Tibial artery (tissue), 4 donors: Measurements from ENCODE around the gene KRT33A.

Source experiments
- DNase-seq, 2 donors: peaks; one replicate each; pipeline ENCODE4 v3.0.0-alpha.2; 2019
- H3K27ac ChIP-seq, 2 donors: fragments of 200-600 bp; sonication (generic) in 1 of 2; 1 replicate in 1 of 2; 2 replicates in 1 of 2; pipeline ENCODE4 v1.5.1; 2018 to 2019; ENCODE audit warnings: mild to moderate bottlenecking in 1 of 2
- H3K27me3 ChIP-seq, 2 donors: fragments of 200-600 bp; sonication (generic) in 1 of 2; one replicate each; pipeline versions ENCODE4 v1.5.1 to v1.6.0; 2016 to 2019
- H3K36me3 ChIP-seq, 3 donors: fragments of 200-600 bp; sonication (generic) in 2 of 3; one replicate each; pipeline ENCODE4 v1.5.1; 2016 to 2019; ENCODE audit warnings: mild to moderate bottlenecking in 2 of 3
- H3K4me1 ChIP-seq, 4 donors: fragments of 200-600 bp; sonication (generic) in 2 of 4; 1 replicate in 3 of 4; 2 replicates in 1 of 4; pipeline ENCODE4 v1.5.1; 2016 to 2019
- H3K4me3 ChIP-seq, 2 donors: fragments of 200-600 bp; sonication (generic) in 1 of 2; 1 replicate in 1 of 2; 2 replicates in 1 of 2; pipeline ENCODE4 v1.5.1; 2018 to 2019; ENCODE audit warnings: mild to moderate bottlenecking in 2 of 2
- H3K9me3 ChIP-seq, 3 donors: fragments of 200-600 bp; sonication (generic) in 1 of 3; one replicate each; pipeline ENCODE4 v1.5.1; 2016 to 2019
- CTCF ChIP-seq, 2 experiments: fragments of 200-600 bp in 1 of 2; fragments of 450-650 bp in 1 of 2; IDR thresholded peaks; one replicate each; pipeline ENCODE4 v1.5.1; 2017 to 2019; ENCODE audit warnings: antibody characterized with exemption in 2 of 2, mild to moderate bottlenecking in 1 of 2, moderate library complexity in 1 of 2
- intact Hi-C: fragments of 100-400 bp; cut with DNase I; formaldehyde crosslinking; loops from one replicate; pipeline ENCODE4 v1.15.0; 2023; ENCODE audit warnings: low total_unique reads

KRT33A gene

GRCh38 chr17:41301204-41301790, 49.3 kb downstream of the KRT33A start:
- Histone ChIP-seq H3K27me3 (peaks cover 0 to 4% of the 10 kb centered on the region in 2 donors), H3K27ac (no peak overlapping the region), H3K4me1 (peaks cover 0 to 3% (median 0%) of the 10 kb centered on the region in 4 donors), H3K36me3 (no peaks in the 10 kb centered on the region), H3K9me3 (no peaks in the 10 kb centered on the region), H3K4me3 (no peak overlapping the region)
- DNase-seq, result no peak
- intact Hi-C loops, result no loop called here
- no peak for TF ChIP-seq CTCF (IDR thresholded peaks at IDR 0.05)

- H3K27ac ChIP-seq, result no peak overlapping the region
- no peaks in the 10 kb centered on the region for H3K9me3 ChIP-seq
- H3K4me1 ChIP-seq, result peaks cover 0 to 3% (median 0%) of the 10 kb centered on the region in 4 donors
- DNase-seq, result no peak
- intact Hi-C loops, result no loop called here
- no peaks in the 10 kb centered on the region for H3K36me3 ChIP-seq
- H3K4me3 ChIP-seq, result no peak overlapping the region
- no peak for TF ChIP-seq CTCF (IDR thresholded peaks at IDR 0.05)
- peaks cover 0 to 4% of the 10 kb centered on the region in 2 donors for H3K27me3 ChIP-seq
Observed at GRCh38 chr17:41298458-41299135, 52.0 kb downstream of the KRT33A start.

GRCh38 chr17:41296846-41297245, 53.8 kb downstream of the KRT33A start:
- Histone ChIP-seq H3K4me1 (no peaks in the 10 kb centered on the region), H3K36me3 (no peaks in the 10 kb centered on the region), H3K27me3 (peaks cover 0 to 4% of the 10 kb centered on the region in 2 donors), H3K9me3 (no peaks in the 10 kb centered on the region), H3K4me3 (no peak overlapping the region), H3K27ac (no peak overlapping the region)
- intact Hi-C loops, result no loop called here
- DNase-seq, result no peak
- no peak for TF ChIP-seq CTCF (IDR thresholded peaks at IDR 0.05)
